Thyroid gland (tissue), 4 donors: ENCODE results near the gene NPFF.

Source experiments
- CTCF ChIP-seq, 6 experiments: fragments of 200-600 bp in 3 of 6; fragments of 450-650 bp in 3 of 6; sonication (generic) in 3 of 6; IDR thresholded peaks; one replicate each; pipeline ENCODE4 v1.5.1; 2016 to 2019; ENCODE audit warnings: antibody characterized with exemption in 6 of 6, mild to moderate bottlenecking in 2 of 6, inconsistent platforms in 1 of 6, moderate library complexity in 1 of 6
- POLR2A ChIP-seq, 2 donors: fragments of 450-650 bp; IDR thresholded peaks; one replicate each; pipeline ENCODE4 v1.6.1; 2017; ENCODE audit warnings: antibody characterized with exemption in 2 of 2, mild to moderate bottlenecking in 2 of 2, moderate library complexity in 1 of 2

GRCh38 chr12:53485955-53486735 is 21.1 kb downstream of the NPFF start:
- TF ChIP-seq CTCF (IDR thresholded peaks at IDR 0.05) (no peak), POLR2A (IDR thresholded peaks at IDR 0.05) (no peak)
